Omental fat pad (tissue), 4 donors: ENCODE results near the gene EIF4H. TPM values are rescaled to one million over a fixed set of nuclear protein-coding genes. Genes with fewer than 3 reads are reported as not detected.
"Not testable (repeated sequence)": the region's sequence is repeated elsewhere in the genome, so short reads cannot be mapped to it uniquely, and the experiment has no call there.

Experiments
- ATAC-seq: fragments of 150-250 bp; one replicate; pipeline ENCODE4 v1.9.1; 2016; ENCODE audit warnings: mild to moderate bottlenecking, moderate library complexity; ENCODE audit not compliant: low FRiP score
- DNase-seq: peaks from one replicate; pipeline ENCODE4 v3.0.0-alpha.2; 2019; ENCODE audit warnings: low spot score
- total RNA-seq, 4 donors: library from RNA; depleted of rRNA; stranded (reverse); fragments of >200 nt; gene quantifications; one replicate each; pipeline ENCODE4 v1.1.0, GENCODE V29; 2016
- TF ChIP-seq, protein P1 (sequence below), 3 donors: fragments of 450-650 bp; IDR thresholded peaks; one replicate each; pipeline ENCODE4 v1.5.1; 2016 to 2017; ENCODE audit warnings: antibody characterized with exemption in 3 of 3, mild to moderate bottlenecking in 3 of 3, moderate library complexity in 2 of 3

Gene EIF4H
- total RNA-seq, 4 donors from 2014 or later, result 195 to 284 (median 229) TPM

DNA sequence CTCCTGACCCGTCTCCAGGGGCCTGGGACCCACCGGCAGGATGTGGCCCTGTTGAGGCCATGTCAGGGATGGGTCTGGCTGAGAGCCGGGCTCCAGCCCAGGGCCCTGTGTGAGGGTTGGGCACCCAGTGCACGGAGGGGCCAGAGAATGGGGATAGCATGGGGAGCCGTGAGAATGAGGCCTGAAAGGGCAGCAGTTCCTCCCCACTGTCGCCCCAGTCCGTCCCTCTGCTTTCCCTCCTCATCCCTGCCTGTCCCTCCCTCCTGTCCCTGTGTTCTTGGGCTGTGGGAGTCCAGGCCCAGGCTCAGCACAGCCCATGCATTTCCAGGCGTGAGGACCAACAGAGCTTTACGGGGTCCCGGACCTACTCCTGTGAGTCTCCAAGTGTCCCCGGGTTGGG lies 45.3 kb downstream of the EIF4H start:
- no peak for DNase-seq
- ATAC-seq, result no peak
- TF ChIP-seq, protein P1, sequence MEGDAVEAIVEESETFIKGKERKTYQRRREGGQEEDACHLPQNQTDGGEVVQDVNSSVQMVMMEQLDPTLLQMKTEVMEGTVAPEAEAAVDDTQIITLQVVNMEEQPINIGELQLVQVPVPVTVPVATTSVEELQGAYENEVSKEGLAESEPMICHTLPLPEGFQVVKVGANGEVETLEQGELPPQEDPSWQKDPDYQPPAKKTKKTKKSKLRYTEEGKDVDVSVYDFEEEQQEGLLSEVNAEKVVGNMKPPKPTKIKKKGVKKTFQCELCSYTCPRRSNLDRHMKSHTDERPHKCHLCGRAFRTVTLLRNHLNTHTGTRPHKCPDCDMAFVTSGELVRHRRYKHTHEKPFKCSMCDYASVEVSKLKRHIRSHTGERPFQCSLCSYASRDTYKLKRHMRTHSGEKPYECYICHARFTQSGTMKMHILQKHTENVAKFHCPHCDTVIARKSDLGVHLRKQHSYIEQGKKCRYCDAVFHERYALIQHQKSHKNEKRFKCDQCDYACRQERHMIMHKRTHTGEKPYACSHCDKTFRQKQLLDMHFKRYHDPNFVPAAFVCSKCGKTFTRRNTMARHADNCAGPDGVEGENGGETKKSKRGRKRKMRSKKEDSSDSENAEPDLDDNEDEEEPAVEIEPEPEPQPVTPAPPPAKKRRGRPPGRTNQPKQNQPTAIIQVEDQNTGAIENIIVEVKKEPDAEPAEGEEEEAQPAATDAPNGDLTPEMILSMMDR (IDR thresholded peaks at IDR 0.05), result no peak

DNA sequence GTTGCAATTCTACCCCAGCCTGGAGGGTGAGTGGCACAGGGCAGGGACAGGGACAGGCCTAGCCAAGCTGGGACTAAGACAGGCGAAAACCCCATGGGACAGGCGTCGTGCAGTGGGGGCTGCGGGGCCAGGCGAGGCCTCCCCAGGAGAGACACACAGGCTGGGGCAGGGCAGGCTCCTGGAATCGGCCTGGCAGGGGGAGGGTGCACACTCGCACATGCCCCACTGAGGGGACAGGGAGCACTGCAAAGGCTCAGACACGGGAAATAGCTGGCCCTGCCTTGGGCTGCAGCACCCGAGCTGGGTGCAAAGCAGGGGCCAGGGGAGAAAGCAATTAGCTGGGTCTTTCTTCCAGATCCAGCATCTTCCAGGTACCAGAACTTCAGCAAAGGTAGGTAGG lies 46.1 kb downstream of the EIF4H start:
- ATAC-seq, result no peak
- no peak for DNase-seq
- TF ChIP-seq, protein P1 (IDR thresholded peaks at IDR 0.05), result no peak

DNA sequence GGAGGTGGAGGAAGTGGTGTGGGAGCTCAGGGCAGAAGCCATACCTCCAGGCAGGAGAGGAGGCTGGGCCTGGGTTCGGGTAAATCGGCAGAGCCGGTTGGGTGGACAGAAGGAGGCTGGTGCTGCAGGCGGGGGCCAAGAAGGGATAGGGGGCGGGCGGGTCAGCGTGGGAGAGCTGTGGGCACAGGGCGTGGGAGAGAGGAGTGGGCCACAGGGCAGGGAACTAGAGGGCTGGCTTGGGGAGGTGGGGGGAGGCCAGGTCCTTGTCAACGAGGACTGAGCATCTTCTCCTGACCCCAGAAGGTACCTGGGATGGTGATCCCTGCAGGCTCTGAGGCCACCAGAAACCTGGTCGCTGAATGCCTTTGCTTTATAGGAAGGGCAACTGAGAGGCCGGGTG lies 47.6 kb downstream of the EIF4H start:
- no peak for DNase-seq

DNA sequence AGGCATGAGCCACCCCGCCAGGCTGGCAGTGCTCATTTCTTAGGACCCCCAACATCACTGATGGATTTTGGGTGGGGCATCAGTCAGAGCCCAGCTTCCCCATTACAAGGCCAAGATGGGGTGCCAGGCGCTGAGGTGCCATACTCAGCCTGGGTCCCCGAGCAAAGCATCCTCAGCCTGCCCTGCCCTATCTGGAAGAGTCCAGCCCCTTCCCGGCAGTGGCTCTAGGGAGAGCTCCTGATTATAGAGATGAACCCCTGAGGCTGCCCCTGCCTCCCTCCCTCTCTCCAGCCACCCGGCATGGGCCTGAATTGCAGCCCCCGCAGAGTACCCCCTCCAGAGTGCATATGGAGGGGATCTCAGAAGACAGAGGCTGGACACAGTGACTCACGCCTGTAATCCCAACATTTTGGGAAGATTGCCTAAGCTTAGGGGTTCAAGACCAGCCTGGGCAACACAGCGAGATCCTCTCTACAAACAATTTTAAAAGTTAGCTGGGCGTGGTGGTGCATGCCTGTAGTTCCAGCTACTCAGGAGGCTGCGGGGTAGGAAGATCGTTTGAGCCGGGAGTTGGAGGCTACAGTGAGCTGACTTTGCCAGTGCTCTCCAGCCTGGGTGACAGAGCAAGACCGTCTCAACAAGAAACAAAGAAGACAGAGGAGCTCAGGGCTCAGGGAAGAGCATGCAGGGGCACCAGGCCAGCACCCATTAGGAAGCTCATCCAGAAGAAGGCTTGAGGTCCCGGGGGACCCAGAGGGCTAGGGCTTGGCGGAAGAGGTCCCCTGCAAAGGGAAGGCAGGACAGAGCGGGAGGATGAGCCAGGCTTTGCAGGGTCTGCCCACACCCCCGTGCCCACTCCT lies 48.9 kb downstream of the EIF4H start:
- TF ChIP-seq, protein P1 (IDR thresholded peaks at IDR 0.05), result no peak
- no peak for ATAC-seq
- DNase-seq, result no peak

More for the DNA sequence above, 47.6 kb downstream of the EIF4H start:
- no peak for ATAC-seq
- TF ChIP-seq, protein P1 (IDR thresholded peaks at IDR 0.05), result no peak

DNA sequence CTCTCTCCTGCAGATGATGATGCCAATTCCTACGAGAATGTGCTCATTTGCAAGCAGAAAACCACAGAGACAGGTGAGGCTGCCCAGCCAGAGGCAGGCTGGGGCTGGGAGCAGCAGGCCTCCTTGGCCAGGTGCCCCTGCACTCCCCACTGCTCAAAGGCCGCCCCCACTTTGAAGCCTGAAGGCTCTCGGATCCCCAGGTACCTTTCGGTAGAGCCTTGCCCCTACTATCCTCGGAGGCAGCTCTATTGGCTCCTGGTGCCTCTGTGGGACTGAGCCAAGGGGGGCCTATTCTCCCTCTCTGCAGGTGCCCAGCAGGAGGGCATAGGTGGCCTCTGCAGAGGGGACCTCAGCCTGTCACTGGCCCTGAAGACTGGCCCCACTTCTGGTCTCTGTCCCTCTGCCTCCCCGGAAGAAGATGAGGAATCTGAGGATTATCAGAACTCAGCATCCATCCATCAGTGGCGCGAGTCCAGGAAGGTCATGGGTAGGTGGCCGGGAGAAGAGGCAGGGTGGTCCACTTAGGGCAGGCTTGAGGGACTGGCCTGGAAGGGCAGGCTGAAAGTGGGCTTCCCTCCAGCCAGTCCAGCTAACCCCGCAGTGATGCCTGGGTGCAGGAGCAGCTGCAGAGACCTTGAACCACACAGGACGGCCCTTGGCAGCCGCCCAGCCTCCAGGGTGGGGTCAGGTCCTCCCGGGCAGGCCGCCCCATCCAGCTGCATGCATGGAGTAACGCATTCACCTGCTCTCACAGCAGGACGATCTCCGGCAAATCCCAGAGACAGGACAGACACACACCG lies 49.8 kb downstream of the EIF4H start:
- TF ChIP-seq, protein P1 (IDR thresholded peaks at IDR 0.05), result no peak
- DNase-seq (no peak), ATAC-seq (no peak)

DNA sequence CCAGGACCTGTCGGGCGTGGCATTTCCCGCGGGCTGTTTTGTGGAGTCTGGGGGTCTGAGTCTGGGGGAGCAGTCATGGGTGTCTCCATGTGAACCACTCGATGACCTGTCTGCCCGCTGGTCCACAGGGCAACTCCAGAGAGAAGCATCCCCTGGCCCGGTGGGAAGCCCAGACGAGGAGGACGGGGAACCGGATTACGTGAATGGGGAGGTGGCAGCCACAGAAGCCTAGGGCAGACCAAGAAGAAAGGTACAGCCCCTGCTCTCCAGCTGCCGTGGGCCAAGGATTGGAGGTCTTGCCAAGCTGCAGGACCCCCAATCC lies 50.3 kb downstream of the EIF4H start:
- TF ChIP-seq, protein P1 (IDR thresholded peaks at IDR 0.05), result no peak
- no peak for DNase-seq
- ATAC-seq, result no peak

DNA sequence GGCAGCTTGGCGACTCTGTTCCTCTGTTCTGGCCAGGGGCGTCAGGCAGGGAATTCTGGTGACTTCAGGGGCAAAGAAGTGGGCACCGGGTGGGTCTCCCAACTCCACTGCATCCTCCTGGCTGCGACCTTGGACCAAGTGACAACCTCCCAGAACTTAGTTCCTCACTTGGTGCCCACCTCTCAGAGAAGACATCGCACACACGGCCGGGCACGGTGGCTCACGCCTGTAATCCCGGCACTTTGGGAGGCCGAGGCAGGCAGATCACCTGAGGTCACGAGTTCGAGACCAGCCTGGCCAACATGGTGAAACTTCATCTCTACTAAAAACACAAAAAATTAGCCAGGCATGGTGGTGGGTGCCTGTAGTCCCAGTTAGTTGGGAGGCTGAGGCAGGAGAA lies 50.8 kb downstream of the EIF4H start:
- ATAC-seq, DNase-seq: not testable (repeated sequence)
